Stimulated activated CD8-positive, alpha-beta memory T cell treated with anti-CD3 and anti-CD28 coated beads, Interleukin-15, amount 100 ng/mL, for 4 hours (primary cell): ENCODE results near the gene PRSS33.

Experiments used
- DNase-seq, 2 donors: peaks; one replicate each; pipeline ENCODE4 v3.0.0-alpha.2; 2020; ENCODE audit warnings: low read depth in 2 of 2

Gene PRSS33

DNA sequence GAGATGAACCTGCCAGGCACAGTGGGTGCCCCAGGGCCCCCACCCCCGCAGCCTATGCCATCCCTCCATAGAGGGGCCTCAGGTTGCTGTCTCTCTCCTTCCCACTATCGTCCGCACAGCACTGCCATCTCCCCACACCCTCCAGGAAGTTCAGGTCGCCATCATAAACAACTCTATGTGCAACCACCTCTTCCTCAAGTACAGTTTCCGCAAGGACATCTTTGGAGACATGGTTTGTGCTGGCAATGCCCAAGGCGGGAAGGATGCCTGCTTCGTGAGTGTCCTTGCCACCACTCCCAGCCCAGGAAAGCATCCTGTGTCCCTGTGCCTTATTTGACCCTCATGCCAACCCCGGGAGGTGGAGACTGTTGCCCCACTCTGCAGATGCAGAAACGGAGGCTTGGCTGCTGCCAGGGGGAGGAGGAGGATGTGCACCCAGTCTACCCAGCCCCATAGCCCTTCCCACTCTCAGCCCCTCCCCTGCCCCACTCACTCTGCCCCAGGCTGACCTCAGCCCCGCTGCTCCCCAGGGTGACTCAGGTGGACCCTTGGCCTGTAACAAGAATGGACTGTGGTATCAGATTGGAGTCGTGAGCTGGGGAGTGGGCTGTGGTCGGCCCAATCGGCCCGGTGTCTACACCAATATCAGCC lies 33.6 kb upstream of the PRSS33 start:
- no peak for DNase-seq

DNA sequence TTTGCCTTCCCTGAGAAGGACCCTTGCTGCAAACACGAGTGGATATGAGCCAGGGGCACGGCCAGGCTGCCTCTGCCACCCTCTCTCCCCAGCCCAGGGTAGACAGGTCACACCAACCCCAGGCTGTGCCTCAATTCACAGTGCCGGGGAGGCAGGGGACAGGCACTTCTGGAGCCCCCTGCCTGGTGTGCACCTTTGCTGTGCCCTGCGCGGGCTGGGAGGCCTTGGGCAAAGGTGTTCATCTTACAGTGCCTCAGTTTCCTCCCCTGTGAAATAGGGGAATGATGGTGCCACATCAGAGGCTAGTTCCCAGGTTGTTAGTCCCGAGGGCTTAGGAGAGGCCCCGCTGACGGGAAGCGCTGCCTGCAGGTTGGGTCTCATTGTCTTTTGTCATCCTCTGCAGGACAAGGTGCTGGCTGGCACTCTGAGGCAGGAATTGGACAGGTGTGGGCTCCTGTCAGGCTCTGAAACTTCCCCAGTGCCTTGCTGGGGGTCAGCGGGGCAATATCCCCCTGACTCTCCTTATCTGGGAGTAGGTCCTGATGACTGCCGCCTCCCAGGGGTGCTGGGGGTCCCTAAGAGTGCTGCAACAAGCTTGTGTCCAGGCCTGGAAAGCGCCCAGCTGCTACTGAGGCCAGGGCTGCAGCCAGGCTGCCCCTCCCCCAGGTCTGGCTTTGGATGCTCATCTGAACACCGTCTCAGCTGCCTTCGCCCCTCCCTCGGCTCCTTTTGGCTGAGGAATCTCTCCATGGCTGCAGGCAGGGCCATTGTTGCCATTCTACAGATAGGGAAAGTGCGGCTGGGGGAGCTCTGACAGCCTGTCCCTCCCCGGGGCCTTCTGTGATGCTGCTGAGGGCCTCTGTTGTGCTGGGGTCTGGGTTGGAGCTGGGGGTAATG lies 32.8 kb upstream of the PRSS33 start:
- no peak for DNase-seq

DNA sequence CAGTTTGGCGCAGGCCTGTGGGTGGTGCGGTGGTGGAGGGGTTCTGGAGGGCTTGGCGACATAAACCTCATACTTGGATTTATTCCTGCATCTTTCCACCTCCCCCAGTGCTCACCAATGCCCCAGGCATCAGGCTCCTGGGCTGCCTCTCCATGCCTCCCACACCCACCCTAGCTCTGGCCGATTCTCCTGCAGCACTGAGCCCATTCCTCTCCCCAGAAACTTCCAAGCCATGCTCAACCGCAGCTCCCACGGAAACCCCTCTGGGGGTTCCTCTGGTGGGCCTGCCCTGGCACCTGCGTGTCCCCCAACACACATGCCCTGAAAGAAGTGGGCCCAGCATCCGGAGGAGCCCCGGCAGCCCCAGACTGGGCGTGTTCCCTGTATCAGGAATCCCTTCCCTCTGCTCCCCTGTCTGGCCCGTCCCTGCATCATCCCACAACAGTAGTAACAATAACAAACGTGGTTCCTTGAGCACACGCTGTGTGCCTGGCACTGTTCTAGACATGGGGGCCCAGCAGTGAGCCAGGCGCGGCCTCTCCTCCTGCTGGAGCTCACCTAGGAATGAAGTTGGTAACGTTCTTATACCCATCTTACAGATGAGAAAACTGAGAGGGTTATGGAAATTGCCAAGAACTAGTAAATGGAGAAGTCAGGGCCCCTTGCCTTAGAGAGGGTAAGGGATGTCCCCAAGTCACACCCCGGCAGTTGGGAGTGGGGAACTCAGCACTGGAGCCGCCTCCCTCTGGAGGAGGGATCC lies 32.0 kb upstream of the PRSS33 start:
- no peak for DNase-seq

DNA sequence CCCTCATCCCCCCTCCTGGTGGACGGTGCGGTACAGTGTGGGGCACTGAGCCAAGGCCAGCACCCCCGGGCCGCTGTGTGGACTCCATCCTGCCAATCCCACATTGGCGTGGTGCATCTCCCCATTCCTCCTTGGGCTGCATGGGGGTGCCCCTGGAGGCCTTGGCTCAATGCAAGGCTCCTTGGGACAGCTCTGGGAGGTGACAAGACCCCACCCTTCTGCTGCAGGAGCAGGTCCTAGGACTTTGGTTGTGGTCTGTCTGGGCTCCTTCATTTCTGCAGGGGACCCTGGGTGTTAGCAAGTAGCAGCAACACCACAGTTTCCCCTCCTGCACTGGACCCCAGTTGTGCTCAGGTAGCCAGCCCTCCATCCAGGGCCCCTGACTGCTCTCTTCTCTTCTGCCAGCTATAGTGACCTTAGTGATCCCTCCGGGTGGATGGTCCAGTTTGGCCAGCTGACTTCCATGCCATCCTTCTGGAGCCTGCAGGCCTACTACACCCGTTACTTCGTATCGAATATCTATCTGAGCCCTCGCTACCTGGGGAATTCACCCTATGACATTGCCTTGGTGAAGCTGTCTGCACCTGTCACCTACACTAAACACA lies 31.0 kb upstream of the PRSS33 start:
- no peak for DNase-seq

DNA sequence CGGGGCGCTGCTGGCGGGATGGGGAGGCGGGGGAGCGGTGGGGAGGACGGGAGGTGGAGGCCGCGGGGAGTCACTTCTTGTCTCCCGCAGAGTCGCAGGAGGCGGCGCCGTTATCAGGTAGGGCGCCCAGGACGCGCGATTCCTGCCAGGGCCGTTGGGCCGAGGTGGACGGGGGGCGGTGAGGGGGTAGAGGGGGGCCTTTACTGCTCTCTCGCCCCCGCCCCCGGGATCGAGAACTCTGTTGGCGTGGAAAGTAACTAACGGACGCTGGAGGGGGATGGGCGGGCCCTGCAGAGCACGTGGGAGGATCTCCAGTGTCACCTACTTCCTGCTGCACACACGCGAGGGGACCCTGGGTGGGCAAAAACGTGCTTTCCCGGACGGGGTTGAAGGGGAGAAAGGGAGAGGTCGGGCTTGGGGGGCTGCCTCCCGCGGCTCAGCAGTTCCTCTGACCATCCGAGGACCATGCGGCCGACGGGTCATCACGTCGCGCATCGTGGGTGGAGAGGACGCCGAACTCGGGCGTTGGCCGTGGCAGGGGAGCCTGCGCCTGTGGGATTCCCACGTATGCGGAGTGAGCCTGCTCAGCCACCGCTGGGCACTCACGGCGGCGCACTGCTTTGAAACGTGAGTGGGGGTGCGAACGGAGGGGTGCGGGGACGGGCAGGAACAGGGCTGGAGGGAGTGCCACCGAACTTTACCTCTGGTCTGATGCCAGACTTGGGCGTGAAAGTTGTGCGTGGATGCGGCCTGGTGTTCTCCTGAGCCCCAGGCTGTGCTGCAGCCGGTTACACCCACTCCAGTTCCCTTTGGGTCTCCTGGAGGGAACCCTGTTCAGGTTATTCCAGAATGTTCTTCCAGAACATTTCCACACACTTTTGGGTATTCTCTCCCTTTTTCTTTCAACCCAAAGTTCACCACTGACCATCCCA lies 30.2 kb upstream of the PRSS33 start:
- no peak for DNase-seq

DNA sequence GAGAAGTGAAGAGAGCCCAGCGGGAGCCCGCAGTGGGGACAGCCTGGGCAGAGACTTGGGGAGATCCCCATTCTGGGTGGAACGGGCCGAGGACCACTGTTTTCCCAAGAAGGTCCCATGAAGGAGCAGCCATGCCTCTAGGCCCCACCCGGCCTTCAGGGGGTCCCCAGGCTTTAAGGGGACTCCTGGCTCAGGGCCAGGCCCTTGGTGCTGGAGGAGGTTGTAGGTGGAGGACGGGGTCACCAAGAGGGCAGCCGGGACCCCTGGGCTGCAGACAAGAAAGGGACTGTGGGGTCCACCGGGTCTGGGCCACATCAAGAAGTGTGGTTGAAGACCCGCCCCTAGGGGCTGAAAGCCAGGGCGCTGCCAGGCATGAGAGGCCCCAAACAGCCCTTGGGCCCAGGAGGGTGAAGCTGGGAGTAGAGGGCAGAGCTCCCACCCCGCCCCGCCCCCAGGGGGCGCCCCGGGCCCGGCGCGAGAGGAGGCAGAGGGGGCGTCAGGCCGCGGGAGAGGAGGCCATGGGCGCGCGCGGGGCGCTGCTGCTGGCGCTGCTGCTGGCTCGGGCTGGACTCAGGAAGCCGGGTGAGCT lies 29.5 kb upstream of the PRSS33 start, which contains the start of gene PRSS21:
TSS of gene PRSS21 (plus strand) at position 487 of the 589 bp plus-strand sequence. CDS start at position 519, 32 bp downstream.
- no peak for DNase-seq

DNA sequence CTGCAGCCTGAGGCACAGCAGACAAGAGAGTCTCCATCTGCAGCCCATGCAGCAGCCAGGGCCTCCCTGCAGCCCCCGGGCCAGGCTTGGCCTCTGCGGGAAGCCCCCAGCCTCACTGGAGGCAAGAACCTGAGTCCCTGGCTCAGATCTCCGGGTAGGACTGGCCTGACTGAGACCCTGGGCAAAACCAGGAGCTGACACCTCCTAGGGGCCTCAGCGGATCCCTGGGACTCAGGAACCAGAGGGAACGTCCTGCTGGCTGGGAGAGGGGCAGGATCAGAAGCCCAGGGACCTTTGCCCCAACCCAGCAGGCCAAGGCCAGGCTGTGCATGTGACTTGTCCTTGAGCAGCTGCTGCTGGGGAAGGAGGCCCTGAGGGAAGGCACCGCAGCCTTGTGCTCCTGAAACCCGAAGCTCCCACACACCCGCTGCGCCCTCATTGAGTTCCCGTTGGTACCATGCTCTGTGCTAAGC lies 28.0 kb upstream of the PRSS33 start:
- DNase-seq, result no peak

DNA sequence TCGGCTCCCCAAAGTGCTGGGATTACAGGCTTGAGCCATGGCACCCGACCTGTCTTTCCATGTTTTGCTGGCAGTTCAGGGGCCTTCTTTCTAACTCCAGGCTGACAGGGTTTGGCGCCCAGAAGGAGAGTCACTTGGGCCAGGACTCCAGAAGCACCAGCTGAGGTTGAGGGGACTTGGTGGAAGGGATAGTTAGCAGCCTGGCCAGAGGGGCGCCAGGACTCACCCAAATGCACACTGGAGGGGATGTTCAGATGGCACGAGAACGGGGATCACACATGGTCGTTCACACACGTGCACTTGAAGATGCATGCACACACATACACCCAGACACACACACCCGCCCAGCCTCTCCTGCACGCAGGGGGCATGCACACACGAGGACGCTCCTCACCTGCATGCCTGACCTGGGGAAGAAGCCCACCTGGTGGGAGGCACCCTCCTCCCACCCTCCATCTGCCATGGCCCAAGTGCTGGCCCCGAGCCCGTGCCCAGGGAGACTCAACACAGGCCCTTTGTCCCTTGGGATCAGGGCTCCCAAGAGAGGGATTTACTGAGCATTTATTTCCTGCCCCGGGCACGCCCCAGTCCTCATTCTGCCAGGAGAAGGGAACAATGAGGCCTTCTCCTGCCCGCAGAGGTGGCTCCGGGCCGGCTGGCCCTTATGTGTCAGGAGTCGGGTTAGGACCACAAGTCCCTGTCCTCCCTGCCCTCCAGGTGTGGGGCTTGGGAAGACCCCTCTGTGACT lies 27.4 kb upstream of the PRSS33 start:
- no peak for DNase-seq

DNA sequence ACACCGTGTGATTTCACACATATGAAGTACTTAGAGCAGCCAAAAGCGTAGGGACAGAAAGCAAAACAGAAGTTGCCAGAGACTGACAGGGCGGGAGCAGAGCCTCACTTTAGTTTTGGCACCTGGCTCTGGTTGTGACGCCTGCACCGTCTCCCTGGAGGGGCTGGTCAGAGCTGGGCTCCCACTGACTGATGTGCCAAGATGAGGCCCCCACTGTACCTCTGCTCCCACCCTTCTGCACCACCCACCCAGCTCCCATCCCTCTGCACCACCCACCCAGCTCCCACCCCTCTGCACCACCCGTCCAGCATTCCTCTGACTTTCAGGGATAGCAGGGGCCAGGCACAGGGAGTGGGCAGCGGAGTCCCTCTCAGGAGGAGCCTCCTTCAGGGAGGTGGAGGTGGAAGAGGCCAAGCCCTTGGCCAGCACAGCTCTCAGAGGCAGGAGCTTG lies 26.4 kb upstream of the PRSS33 start:
- no peak for DNase-seq

DNA sequence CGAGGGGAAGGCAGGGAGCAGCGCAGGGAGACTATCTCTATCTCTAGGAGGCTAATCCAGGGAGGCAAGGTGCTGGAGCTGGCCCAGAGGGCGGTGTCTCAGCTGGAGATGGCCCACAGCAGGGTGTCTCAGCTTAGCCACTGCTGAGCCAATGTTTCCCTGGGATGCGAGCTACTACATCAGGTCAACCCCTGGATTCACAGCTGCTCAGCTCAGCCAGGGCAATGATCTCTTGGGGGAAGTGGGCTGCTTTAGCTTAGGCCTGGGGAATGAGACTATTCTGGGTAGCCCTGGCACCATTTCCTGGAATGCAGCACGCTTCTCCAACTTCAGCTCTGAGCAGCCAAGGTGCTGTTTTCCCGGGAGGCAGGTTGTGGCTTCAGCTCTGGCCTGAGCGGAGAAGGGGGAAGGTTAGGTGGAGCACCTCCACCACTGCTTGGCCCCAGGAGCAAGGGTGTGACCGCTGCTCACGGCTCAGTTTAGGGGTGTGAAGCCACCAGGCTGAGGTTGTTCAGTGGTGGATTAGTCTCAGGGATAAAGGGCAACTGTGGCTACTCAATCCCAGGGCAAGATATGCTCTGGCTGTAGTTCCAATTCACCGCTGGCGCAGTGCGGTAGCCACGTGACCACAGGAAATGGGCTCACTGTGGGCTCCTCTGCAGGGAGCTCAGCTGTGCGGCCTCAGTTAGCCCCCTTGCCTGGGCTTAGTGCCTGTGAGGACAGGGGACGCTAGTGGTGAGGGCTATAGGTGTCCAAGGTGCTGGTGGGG lies 24.5 kb upstream of the PRSS33 start:
- DNase-seq, result no peak

DNA sequence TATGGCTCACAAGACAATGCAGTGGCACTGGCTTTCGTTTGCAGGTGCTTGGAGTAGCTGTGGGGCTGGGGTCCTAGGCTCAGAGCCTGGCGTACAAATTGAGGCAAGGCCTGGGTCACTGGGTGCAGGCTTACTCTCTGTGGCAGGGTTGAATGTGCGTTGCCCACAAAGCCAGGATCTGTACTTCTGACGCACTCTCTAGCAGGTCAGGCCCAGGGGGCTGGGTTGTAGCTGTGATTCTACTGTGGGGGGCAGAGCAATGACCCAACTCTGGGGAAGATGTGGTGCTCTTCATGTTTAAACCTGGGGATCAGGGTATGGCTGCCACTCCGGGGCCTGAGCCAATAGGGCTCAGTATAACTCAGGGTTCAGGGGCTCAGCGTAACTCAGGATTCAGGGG lies 23.3 kb upstream of the PRSS33 start:
- DNase-seq, result no peak

DNA sequence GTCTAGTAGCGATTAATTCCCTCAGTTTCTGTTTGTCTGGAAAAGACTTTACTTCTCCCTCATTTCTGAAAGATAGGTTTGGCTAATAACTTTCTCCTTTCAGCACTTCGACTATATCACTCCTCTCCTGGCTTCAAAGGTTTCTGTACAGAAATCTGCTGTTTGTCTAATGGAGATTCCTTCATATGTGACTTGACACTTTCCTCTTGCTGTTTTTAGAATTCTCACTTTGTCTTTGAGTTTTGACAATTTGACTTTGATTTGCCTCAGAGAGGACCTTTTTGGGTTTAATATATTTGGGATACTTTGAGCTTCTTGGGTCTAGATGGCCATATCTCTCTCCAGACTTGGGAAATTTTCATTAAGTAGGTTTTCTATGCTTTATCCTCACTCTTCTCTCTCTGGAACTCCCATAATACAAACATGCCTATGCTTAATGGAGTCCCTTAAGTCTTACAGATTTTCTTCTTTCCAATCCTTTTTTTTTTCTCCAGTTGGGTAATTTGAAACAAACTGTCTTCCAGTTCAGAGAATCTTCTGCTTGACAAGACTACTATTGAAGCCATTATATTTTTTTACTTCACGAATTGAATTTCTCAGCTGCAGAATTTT lies 21.9 kb upstream of the PRSS33 start:
- DNase-seq, result no peak

DNA sequence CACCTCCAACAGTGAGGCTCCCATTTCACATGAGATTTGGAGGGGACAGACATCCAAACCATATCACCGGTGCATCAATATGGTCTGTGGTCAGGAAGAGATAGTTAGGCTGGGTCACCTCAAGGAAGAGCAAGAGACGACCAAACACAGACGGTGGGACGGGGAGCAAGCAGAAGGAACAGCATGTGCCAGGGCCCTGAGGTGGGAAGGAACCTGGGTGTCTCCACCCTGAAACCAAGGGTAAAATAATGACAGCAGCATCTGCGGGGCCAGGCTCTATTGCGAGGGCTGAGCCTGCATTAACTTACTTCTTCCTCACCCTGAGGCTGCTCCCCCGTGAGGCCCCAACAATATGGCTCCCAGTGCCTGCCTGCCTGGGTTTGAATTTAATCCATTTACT lies 20.8 kb upstream of the PRSS33 start:
- no peak for DNase-seq

DNA sequence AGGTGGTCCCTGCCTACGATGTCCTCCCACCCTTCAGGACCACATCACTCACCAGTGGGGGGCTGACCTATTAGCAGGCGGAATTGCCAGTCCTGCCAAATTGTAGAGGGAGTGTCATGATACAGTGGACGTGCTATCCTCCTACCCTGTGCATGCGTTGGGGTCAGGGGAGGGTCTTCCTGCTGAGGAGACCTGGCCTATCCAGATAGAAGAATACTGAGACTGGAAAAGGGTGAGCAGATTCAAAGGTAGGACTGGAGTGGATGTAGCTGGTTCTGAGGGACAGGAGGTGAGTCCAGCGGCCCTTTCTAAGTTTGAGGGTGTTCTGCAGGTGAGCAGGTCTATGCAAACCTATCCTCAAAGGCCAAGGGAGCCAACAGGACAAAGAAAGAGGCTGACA lies 18.9 kb upstream of the PRSS33 start:
- no peak for DNase-seq

DNA sequence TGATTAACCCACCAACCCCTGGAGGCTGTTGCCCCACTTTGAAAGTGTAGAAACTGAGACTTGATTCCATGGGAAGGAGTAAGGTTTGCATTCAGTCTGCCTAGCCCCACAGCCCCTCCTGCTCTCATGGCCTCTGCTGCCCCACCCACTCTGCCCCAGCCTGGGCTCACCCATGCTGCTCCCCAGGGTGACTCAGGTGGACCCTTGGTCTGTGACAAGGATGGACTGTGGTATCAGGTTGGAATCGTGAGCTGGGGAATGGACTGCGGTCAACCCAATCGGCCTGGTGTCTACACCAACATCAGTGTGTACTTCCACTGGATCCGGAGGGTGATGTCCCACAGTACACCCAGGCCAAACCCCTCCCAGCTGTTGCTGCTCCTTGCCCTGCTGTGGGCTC lies 17.4 kb upstream of the PRSS33 start:
- DNase-seq, result no peak

DNA sequence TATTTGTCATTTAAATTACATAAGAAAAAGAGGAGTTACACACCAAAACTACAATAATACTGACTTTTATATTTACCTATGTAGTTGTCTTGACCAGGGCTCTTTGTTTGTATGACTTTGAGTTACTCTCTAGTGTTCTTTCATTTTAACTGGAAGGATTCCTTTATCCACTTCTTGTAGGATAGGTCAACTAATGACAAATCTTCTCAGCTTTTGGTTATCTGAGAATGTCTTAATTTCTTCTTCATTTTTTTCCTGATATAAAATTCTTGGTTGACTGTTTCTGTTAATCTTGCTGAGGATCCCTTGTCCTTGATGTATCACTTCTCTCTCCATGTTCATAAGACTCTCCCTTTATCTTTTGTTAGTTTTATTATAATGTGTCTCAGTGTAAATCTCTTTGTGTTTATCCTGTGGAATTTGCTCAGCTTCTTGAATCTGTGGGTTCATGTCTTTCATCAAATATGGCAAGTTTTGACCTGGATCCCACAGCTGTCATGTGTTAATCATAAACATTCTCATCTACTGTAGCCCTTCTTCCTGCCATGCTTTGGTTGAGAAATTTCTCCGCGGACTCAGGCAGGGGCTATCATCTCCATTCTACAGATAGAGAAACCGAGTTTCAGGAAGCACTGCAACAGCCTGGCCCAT lies 16.3 kb upstream of the PRSS33 start:
- no peak for DNase-seq

DNA sequence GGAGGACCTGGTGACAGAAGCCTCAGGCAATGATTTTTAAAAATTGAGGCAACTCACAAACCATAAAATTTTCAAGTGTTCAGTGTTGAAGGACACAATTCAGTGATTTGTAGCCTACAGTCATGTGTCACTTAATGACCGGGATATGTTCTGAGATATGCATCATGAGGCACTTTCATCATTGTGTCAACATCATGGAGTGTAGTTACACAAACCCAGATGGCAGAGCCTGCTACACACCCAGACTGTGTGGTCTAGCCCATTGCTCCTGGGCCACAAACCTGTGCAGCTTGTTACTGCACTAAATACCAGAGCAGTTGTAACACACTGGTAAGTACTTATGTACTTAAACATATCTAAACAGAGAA lies 12.5 kb upstream of the PRSS33 start:
- no peak for DNase-seq
